ENCODE measurements around the gene FRMD3. TPM values are rescaled to one million over a fixed set of nuclear protein-coding genes. Genes with fewer than 3 reads are reported as not detected.

The FRMD3 gene
- total RNA-seq, 1 donor, result 0.86 TPM

- no peak for TF ChIP-seq CTCF (IDR thresholded peaks at IDR 0.05; ENCODE audit: insufficient read depth, low read depth, low read length)
- no peak overlapping the region for H3K4me3 ChIP-seq (ENCODE audit: low read depth, low read length)
- no peak for DNase-seq (ENCODE audit: low read depth)
These were observed 117.7 kb downstream of the FRMD3 start for GRCh38 chr9:83420486-83420885.

- no peak for DNase-seq (ENCODE audit: low read depth)
- TF ChIP-seq CTCF (IDR thresholded peaks at IDR 0.05; ENCODE audit: insufficient read depth, low read depth, low read length), result no peak
- no peak overlapping the region for H3K4me3 ChIP-seq (ENCODE audit: low read depth, low read length)
These were observed 118.2 kb downstream of the FRMD3 start for GRCh38 chr9:83419961-83420360.

DNA sequence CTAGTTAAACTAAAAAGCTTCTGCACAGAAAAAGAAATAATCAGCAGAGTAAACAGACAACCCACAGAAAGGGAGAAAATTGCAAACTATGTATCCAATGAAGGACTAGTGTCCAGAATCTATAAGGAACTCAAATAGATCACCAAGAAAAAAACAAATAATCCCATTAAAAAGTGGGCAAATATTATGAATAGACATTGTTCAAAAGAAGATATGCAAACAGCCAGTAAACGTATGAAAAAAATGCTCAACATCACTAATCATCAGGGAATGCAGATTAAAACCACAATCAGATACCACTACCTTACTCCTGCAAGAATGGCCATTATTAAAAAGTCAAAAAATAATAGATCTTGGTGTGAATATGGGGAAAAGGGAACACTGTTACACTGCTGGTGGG is 119.9 kb downstream of the FRMD3 start:
- no peak for DNase-seq (ENCODE audit: low read depth)

DNA sequence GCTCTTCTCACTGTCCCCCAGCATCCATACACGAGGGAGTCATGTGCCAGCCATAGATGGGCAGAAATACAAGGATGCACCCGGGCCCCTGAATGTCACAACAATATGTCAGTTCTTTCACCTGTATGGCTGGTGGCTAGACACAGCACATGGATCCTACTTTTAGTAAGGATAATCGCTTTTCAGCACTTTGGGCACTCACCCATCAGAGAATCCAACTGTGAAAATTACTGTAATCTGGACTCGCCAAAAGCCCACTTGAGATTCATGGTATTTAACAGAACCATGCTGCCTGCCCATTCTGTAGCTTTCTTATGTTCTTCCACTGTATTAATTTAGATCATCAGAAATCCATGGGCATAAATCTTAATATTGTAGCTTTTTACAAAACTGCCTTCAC is 124.8 kb downstream of the FRMD3 start:
- no peak for TF ChIP-seq CTCF (IDR thresholded peaks at IDR 0.05; ENCODE audit: insufficient read depth, low read depth, low read length)
- no peak for DNase-seq (ENCODE audit: low read depth)
- no peak overlapping the region for H3K4me3 ChIP-seq (ENCODE audit: low read depth, low read length)

More for the DNA sequence above, 119.9 kb downstream of the FRMD3 start:
- no peak for TF ChIP-seq CTCF (IDR thresholded peaks at IDR 0.05; ENCODE audit: insufficient read depth, low read depth, low read length)
- H3K4me3 ChIP-seq (ENCODE audit: low read depth, low read length), result no peak overlapping the region

GRCh38 chr9:83410701-83411100 is 127.5 kb downstream of the FRMD3 start:
- TF ChIP-seq CTCF (IDR thresholded peaks at IDR 0.05; ENCODE audit: insufficient read depth, low read depth, low read length), result no peak
- no peak overlapping the region for H3K4me3 ChIP-seq (ENCODE audit: low read depth, low read length)
- no peak for DNase-seq (ENCODE audit: low read depth)

DNA sequence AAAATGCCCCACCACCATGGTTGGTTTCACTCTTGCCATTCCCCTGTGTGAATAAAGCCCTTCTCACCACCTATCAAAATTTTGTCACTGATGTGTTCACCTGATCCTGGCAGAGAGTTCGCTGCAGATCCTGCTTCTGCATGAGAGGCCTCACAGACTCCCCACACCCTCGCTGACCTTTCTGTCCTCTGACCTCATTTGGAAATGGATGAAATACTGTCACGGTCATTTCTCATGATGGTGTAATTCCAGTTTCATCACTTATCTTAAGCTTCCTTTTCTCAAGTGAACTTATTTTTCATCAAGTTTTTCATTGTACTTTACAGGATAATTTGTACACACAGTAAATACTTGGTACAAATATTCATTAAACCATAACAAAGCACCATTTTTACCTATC is 131.3 kb downstream of the FRMD3 start:
- no peak overlapping the region for H3K4me3 ChIP-seq (ENCODE audit: low read depth, low read length)
- no peak for TF ChIP-seq CTCF (IDR thresholded peaks at IDR 0.05; ENCODE audit: insufficient read depth, low read depth, low read length)
- DNase-seq (ENCODE audit: low read depth), result no peak

DNA sequence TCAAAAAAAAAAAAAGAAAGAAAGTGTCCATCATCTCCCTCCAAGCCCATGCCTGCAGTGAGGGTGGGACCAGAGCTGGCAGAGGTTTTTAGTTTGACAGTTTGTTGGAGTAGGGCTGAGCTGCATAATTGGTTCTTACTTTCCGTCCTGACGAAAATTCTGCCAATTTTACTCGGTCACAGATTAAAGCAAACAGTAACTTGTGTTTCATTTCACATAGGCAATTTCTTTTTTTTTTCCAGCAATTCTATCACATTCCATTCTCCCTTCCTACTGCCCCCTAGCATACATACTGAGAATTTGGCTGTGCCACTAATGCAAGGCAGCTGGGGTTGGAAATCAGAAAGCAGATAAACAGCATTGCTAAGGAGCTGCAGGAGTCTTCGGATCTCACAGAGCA is 132.4 kb downstream of the FRMD3 start:
- no peak overlapping the region for H3K4me3 ChIP-seq (ENCODE audit: low read depth, low read length)
- DNase-seq (ENCODE audit: low read depth), result no peak
- no peak for TF ChIP-seq CTCF (IDR thresholded peaks at IDR 0.05; ENCODE audit: insufficient read depth, low read depth, low read length)
